ENCODE data around the gene WNK3.

- TF ChIP-seq EZH2phosphoT487 (IDR thresholded peaks at IDR 0.05; ENCODE audit: borderline replicate concordance, low read depth, low read length) (no peak), CTCF (conservative IDR thresholded peaks at IDR 0.05; ENCODE audit: low read length) (no peak)
Measured at GRCh38 chrX:54246866-54247265, 111.0 kb downstream of the WNK3 start.
